Spinal cord (tissue), 10 donors: Measurements from ENCODE around the gene NOL6. TPM values are rescaled to one million over a fixed set of nuclear protein-coding genes. Genes with fewer than 3 reads are reported as not detected.
"Not testable (repeated sequence)": the region's sequence is repeated elsewhere in the genome, so short reads cannot be mapped to it uniquely, and the experiment has no call there.

Experiments
- DNase-seq, 6 donors: peaks; one replicate each; pipeline versions ENCODE4 v3.0.0 to v3.0.0-alpha.2; 2013 to 2015; ENCODE audit warnings: low spot score in 6 of 6, low read depth in 4 of 6
- H3K27ac ChIP-seq: one replicate; pipeline ENCODE4 v1.5.1; 2013; ENCODE audit warnings: low read depth, low read length, control low read depth
- H3K27me3 ChIP-seq: one replicate; pipeline ENCODE4 v1.6.1; 2013; ENCODE audit warnings: low read length; ENCODE audit not compliant: control insufficient read depth, insufficient read depth
- H3K36me3 ChIP-seq: one replicate; pipeline ENCODE4 v1.6.1; 2013; ENCODE audit warnings: low read length; ENCODE audit not compliant: control insufficient read depth, insufficient read depth
- H3K4me1 ChIP-seq: one replicate; pipeline ENCODE4 v1.6.1; 2013; ENCODE audit warnings: low read length; ENCODE audit not compliant: control insufficient read depth, insufficient read depth
- H3K4me3 ChIP-seq: one replicate; pipeline ENCODE4 v1.5.1; 2013; ENCODE audit warnings: low read depth, low read length, control low read depth
- H3K9me3 ChIP-seq: one replicate; pipeline ENCODE4 v1.6.1; 2013; ENCODE audit warnings: low read length; ENCODE audit not compliant: control insufficient read depth, insufficient read depth
- WGBS: methylation state at CpG from one replicate; pipeline ENCODE4 v1.1.5; 2013; ENCODE audit warnings: missing lambda C conversion rate; ENCODE audit not compliant: insufficient coverage; 5-methylcytosine and 5-hydroxymethylcytosine counted together
- polyA plus RNA-seq, 2 donors: library from polyadenylated mRNA; unstranded; fragments of 120-200 nt; gene quantifications; one replicate each; pipeline ENCODE4 v1.2.1, GENCODE V29; 2013; ENCODE audit not compliant: insufficient read length in 2 of 2
- total RNA-seq, 2 donors: library from RNA; depleted of rRNA in 1 of 2; stranded (reverse); fragments of 120-200 nt in 1 of 2; fragments of >200 nt in 1 of 2; gene quantifications; one replicate each; pipeline versions ENCODE4 v1.2.3 to v1.2.4, GENCODE V29; 2013 to 2014
- donor health status: healthy.

NOL6 gene
- total and polyA plus RNA-seq, 4 donors: 14.5 to 24.2 (median 20.3) TPM

DNA sequence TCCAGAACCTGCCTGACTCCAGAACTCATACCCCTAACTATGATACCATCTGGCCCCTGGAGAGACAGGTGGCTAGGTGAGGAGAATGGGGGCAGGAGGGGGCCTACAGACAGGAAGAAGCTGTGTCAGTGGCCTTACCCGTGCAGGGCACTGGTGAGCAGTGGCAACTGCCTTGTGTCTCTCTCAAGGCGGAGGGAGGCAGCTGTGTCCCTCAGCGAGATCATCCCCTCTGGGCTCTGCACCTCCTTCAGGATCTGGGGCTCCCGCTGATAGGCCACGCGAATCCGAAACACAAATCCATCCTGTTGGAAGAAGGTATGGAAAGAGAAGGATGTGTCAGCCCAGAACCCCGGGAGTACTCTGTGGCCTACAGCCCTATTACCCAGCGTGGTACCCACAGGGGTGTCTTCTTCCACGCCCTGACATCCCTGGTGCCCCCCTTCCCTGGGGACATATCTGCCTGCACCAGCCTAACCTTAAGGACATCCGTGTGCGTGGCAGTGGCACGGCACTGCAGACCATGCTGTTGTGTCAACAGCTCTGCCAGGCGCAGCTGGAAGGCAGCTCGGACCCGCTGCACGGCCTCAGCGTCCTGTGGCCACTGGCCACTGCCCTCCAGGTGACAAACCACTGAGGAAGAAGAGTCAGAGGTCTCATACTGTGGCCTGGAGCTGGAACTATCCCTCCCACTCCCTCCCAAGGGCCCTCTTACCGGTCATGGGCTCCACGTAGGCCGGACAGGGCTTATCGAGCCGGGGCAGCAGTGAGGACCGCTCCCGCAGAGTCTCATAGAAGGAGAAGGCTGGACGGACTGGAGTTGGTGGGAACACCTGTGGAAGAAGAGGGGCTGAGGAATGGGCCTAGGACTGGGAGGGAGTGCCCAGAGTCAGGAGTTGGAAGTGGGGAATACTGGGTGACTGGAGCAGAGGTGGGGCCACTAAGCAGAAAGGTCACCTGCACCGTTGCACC is 7.8 kb downstream of the NOL6 start:
- 96% methylated on average over 27 of the region's 27 CpGs for WGBS
- Histone ChIP-seq H3K27ac (no peak overlapping the region), H3K9me3 (no peaks in the 10 kb centered on the region), H3K4me3 (no peak overlapping the region), H3K27me3 (no peaks in the 10 kb centered on the region), H3K36me3 (peaks cover 95% of the 10 kb centered on the region), H3K4me1 (no peaks in the 10 kb centered on the region)
- DNase-seq: no peak

DNA sequence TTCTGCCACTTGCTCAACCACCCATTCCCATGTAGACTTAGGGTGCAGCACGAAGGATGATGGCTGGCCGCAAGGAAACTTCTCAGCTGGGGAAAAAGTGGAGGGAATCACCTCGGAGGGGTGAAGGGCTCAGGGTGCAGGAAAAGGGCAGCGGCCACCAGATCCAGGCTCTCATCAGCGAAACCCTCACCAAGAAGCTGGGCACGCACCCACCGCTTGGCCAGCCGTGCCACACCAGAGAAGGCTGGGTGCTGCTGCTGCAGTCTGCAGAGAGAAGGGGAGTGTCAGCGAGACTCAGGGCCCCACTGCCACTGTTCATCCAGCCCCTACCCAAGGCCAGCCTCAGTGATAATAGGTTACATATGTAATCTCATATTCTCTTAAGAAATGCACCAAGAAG is 8.6 kb downstream of the NOL6 start:
- DNase-seq: no peak
- Histone ChIP-seq H3K4me3 (no peak overlapping the region), H3K27me3 (no peaks in the 10 kb centered on the region), H3K36me3 (peaks cover 96% of the 10 kb centered on the region), H3K9me3 (no peaks in the 10 kb centered on the region), H3K4me1 (no peaks in the 10 kb centered on the region), H3K27ac (no peak overlapping the region)
- 100% methylated on average over 7 of the region's 9 CpGs for WGBS

DNA sequence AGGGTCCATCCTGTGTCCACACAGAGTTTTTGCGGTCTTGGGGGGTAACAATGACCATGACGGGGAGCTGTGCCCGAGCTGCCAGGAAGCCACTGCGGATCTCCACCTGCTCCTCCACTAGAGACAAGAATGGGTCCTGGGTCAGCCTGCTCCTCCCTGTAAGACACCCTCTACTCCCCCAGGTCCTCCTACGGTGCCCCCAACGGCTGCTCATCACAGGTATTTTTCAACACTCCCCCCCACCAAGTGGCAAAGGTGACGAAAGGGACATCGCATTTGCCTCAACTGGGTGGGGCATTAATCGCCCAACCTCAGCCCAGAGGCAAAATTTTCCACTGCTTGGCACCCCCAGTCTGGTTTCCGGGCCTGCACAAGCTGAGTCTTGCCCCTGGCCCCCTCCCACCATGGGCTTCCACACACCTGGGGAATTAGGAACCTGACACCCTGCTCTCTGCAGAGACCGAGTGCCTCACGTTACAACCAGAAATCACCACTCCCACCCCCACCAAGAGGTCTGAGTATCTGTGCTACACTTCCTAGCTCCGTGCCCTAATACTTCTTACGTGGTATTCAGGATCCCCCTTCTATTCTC is 9.6 kb downstream of the NOL6 start:
- H3K27me3 ChIP-seq: no peaks in the 10 kb centered on the region
- no peak overlapping the region for H3K4me3 ChIP-seq
- no peaks in the 10 kb centered on the region for H3K9me3 ChIP-seq
- no peaks in the 10 kb centered on the region for H3K4me1 ChIP-seq
- no peak overlapping the region for H3K27ac ChIP-seq
- H3K36me3 ChIP-seq: peaks cover 89% of the 10 kb centered on the region
- no peak for DNase-seq
- WGBS: 93% methylated on average over 14 of the region's 14 CpGs

DNA sequence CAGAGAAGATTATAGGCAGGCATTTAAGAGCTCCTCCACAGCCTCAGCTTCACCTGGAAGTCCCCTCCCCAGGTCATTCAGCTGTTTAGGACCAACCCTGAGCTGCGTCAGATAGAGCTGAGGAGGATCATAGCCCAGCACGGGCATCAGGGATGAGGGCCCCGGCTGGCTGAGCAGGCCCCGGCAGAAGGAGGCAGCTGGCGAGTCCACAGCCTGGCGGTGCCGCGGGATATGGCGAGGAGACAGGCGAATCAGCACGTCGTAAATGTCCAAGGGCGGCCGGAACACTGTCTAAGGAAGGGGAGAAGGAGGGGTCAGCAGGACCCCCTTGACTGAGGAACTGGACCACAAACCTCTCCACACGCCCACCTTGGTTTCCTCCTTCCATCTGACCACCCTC is 10.6 kb downstream of the NOL6 start:
- Histone ChIP-seq H3K36me3 (peaks cover 79% of the 10 kb centered on the region), H3K27ac (no peak overlapping the region), H3K4me3 (no peak overlapping the region), H3K4me1 (no peaks in the 10 kb centered on the region), H3K9me3 (no peaks in the 10 kb centered on the region), H3K27me3 (no peaks in the 10 kb centered on the region)
- no peak for DNase-seq
- 92% methylated on average over 15 of the region's 15 CpGs for WGBS

DNA sequence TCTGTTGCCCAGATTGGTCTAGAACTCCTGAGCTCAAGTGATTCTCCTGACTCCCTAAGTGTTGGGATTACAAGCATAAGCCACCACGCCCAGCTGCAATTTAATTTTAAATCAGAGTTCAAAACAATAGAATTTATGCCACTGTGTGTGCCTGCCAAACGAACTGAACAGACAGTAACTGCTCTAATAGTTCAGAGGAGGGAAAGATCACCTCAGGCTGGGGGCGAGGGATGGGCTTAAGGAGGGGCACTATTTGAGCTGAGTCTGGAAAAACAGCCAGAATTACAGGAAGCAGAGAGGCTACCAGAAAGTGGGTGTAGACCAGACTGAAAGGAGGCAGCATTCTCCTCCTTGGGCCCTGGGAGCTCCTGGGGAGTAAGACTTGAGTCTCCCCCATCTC is 12.2 kb downstream of the NOL6 start:
- Histone ChIP-seq H3K27ac (no peak overlapping the region), H3K9me3 (no peaks in the 10 kb centered on the region), H3K4me1 (no peaks in the 10 kb centered on the region), H3K27me3 (no peaks in the 10 kb centered on the region), H3K4me3 (no peak overlapping the region), H3K36me3 (peaks cover 63% of the 10 kb centered on the region)
- 86% methylated on average over 2 of the region's 3 CpGs for WGBS
- no peak for DNase-seq

DNA sequence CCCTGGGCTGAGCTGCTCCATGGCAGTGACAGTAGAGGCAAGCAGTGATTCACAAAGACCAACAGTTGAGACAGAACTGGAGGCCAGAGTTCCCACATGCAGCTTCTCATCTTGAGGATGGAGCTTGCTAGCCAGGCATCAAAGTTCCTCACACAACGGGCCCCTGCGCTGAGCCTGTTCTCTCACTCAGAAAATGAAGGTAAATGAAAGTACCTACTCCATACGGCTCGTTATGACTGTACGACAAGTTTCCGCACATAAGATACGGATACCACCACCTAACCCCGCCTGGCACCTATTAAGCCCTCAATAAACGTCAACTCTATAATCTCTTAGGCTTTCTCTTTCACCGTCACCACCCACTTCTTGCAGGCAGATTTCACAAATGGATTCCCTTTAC is 12.9 kb downstream of the NOL6 start:
- 97% methylated on average over 9 of the region's 10 CpGs for WGBS
- Histone ChIP-seq H3K27ac (no peak overlapping the region), H3K36me3 (peaks cover 57% of the 10 kb centered on the region), H3K4me3 (no peak overlapping the region), H3K9me3 (no peaks in the 10 kb centered on the region), H3K27me3 (no peaks in the 10 kb centered on the region), H3K4me1 (no peaks in the 10 kb centered on the region)
- DNase-seq: no peak

DNA sequence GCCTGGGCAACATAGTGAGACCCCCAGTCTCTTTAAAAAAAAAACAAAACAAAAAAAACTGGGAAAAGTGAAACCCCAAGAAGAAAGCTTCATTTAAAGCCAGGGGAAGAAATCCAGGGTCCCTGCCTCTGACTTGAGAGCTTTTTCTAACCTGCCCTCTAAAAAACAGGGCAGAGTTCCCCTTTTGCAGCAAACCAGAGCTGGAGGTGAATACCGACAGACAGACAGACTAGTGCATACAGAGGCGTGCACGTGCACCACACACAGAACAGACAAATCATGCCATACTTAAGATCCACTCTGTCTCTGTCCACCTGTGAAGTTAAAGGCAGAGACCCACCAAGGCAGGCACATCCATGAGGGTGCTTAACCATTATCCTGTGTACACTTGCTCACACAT is 14.6 kb downstream of the NOL6 start:
- no peak overlapping the region for H3K4me3 ChIP-seq
- no peaks in the 10 kb centered on the region for H3K9me3 ChIP-seq
- no peak overlapping the region for H3K27ac ChIP-seq
- no peaks in the 10 kb centered on the region for H3K4me1 ChIP-seq
- peaks cover 42% of the 10 kb centered on the region for H3K36me3 ChIP-seq
- H3K27me3 ChIP-seq: no peaks in the 10 kb centered on the region
- 86% methylated on average over 3 of the region's 3 CpGs for WGBS
- DNase-seq: no peak

DNA sequence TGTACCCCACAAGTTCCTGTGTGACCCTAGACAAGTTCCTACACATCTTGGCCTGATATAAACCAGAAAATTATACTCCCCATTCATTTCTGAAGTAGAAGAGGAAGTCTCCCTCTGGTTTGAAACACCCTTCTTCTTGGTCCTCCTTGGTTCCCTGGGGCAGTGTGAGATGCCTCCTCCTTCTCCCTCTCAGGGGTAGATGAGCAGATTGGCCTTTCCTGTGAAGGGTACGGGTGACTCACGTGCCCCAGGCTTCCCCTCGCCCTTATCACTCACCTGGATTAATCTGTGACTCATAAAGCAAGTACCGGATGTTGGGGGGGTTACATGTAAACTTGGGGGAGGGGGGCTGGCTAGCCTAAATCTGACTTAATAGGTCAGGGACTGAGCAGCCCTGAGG is 15.3 kb downstream of the NOL6 start:
- no peaks in the 10 kb centered on the region for H3K9me3 ChIP-seq
- peaks cover 35% of the 10 kb centered on the region for H3K36me3 ChIP-seq
- H3K27me3 ChIP-seq: no peaks in the 10 kb centered on the region
- no CpG with 5 or more reads among the region's 4 CpGs for WGBS
- no peak overlapping the region for H3K27ac ChIP-seq
- no peaks in the 10 kb centered on the region for H3K4me1 ChIP-seq
- no peak for DNase-seq
- no peak overlapping the region for H3K4me3 ChIP-seq

DNA sequence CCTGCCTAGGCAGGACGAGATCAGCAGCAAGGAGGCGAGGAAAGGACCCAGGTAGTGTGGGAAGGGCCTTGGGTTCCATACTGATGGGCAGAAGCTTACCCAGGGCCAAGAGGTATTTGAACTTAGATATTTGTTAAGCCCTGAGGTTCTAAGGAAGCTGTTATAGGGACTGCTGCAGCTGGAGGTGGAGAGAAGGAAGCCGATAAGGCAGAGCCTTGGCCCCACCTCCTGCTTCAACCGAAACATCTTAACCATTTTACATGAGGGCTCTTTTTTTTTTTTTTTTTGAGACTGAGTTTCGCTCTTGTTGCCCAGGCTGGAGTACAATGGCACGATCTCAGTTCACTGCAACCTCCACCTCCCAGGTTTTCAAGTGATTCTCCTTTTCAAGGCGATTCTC is 17.8 kb downstream of the NOL6 start:
- H3K36me3 ChIP-seq: peaks cover 11% of the 10 kb centered on the region
- H3K4me1 ChIP-seq: no peaks in the 10 kb centered on the region
- H3K27ac ChIP-seq: no peak overlapping the region
- no peaks in the 10 kb centered on the region for H3K9me3 ChIP-seq
- no peak for DNase-seq
- H3K4me3 ChIP-seq: no peak overlapping the region
- 81% methylated on average over 5 of the region's 7 CpGs for WGBS
- H3K27me3 ChIP-seq: no peaks in the 10 kb centered on the region

DNA sequence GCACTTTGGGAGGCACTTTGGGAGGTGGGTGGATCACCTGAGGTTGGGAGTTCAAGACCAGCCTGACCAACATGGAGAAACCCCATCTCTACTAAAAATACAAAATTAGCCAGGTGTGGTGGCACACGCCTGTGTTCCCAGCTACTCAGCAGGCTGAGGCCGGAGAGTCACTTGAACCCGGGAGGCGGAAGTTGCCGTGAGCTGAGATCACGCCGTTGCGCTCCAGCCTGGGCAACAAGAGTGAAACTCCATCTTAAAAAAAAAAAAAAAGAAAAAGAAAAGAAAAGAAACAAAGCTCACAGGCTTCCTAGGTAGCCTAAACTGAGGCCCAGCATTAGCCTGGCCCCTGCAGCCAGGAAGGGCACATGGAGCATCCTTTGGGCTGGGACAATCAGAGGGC is 18.3 kb downstream of the NOL6 start:
- not testable (repeated sequence) for H3K4me1 ChIP-seq, H3K36me3 ChIP-seq, H3K27me3 ChIP-seq, H3K27ac ChIP-seq, H3K4me3 ChIP-seq, DNase-seq, H3K9me3 ChIP-seq
- no CpG with 5 or more reads among the region's 8 CpGs for WGBS
